Measurements from ENCODE around the gene SAMD4B.

Gene SAMD4B

GRCh38 chr19:39412100-39412866 is 70.1 kb downstream of the SAMD4B start, which contains the start of gene PLEKHG2:
Gene PLEKHG2, plus strand, starts transcription at chr19:39412669. Its CDS starts 1,418 bp downstream, at chr19:39414087.
- Histone ChIP-seq H3K27me3 (ENCODE audit: control insufficient read depth, insufficient read depth, low read length) (no peaks in the 10 kb centered on the region), H3K36me3 (ENCODE audit: control insufficient read depth, insufficient read depth, low read length) (no peaks in the 10 kb centered on the region), H3K79me2 (peaks cover 14% of the 10 kb centered on the region), H2AFZ (peak within 1 kb of the TSS; percentile 65), H3K9ac (no peak within 1 kb of the TSS), H3K4me3 (ENCODE audit: low read depth, low read length) (peak within 1 kb of the TSS; percentile 86), H3K27ac (peak within 1 kb of the TSS; percentile 100), H3K9me3 (ENCODE audit: control insufficient read depth, low read length) (no peaks in the 10 kb centered on the region), H3K4me2 (ENCODE audit: low read length) (peak within 1 kb of the TSS; percentile 95), H3K4me1 (peaks cover 17% of the 10 kb centered on the region)
- TF ChIP-seq CTCF (IDR thresholded peaks at IDR 0.05): no peak

- H3K36me3 ChIP-seq (ENCODE audit: control insufficient read depth, insufficient read depth, low read length): no peaks in the 10 kb centered on the region
- H3K9ac ChIP-seq: no peak overlapping the region
- H3K27ac ChIP-seq: peak overlapping the region; percentile 100
- peak overlapping the region; percentile 95 for H3K4me2 ChIP-seq (ENCODE audit: low read length)
- H3K27me3 ChIP-seq (ENCODE audit: control insufficient read depth, insufficient read depth, low read length): no peaks in the 10 kb centered on the region
- H3K4me1 ChIP-seq: peaks cover 17% of the 10 kb centered on the region
- TF ChIP-seq CTCF (IDR thresholded peaks at IDR 0.05): peak; percentile 78
- peak overlapping the region; percentile 65 for H2AFZ ChIP-seq
- H3K79me2 ChIP-seq: peaks cover 10% of the 10 kb centered on the region
- no peaks in the 10 kb centered on the region for H3K9me3 ChIP-seq (ENCODE audit: control insufficient read depth, low read length)
- peak overlapping the region; percentile 86 for H3K4me3 ChIP-seq (ENCODE audit: low read depth, low read length)
Measured at GRCh38 chr19:39412867-39413271, 70.6 kb downstream of the SAMD4B start.

- Histone ChIP-seq H3K36me3 (ENCODE audit: control insufficient read depth, insufficient read depth, low read length) (no peaks in the 10 kb centered on the region), H3K27me3 (ENCODE audit: control insufficient read depth, insufficient read depth, low read length) (no peaks in the 10 kb centered on the region), H3K9ac (no peak overlapping the region), H2AFZ (peak overlapping the region; percentile 65), H3K79me2 (peaks cover 5% of the 10 kb centered on the region), H3K4me1 (peaks cover 17% of the 10 kb centered on the region), H3K27ac (peak overlapping the region; percentile 100), H3K9me3 (ENCODE audit: control insufficient read depth, low read length) (no peaks in the 10 kb centered on the region), H3K4me3 (ENCODE audit: low read depth, low read length) (peak overlapping the region; percentile 86), H3K4me2 (ENCODE audit: low read length) (peak overlapping the region; percentile 95)
- no peak for TF ChIP-seq CTCF (IDR thresholded peaks at IDR 0.05)
Measured at GRCh38 chr19:39413272-39413910, 71.2 kb downstream of the SAMD4B start.

- H3K4me2 ChIP-seq (ENCODE audit: low read length): peak overlapping the region; percentile 95
- H3K27me3 ChIP-seq (ENCODE audit: control insufficient read depth, insufficient read depth, low read length): no peaks in the 10 kb centered on the region
- no peaks in the 10 kb centered on the region for H3K9me3 ChIP-seq (ENCODE audit: control insufficient read depth, low read length)
- H3K4me3 ChIP-seq (ENCODE audit: low read depth, low read length): peak overlapping the region; percentile 86
- peak overlapping the region; percentile 100 for H3K27ac ChIP-seq
- no peak overlapping the region for H3K9ac ChIP-seq
- TF ChIP-seq CTCF (IDR thresholded peaks at IDR 0.05): no peak
- H3K36me3 ChIP-seq (ENCODE audit: control insufficient read depth, insufficient read depth, low read length): no peaks in the 10 kb centered on the region
- no peaks in the 10 kb centered on the region for H3K79me2 ChIP-seq
- H2AFZ ChIP-seq: no peak overlapping the region
- peaks cover 17% of the 10 kb centered on the region for H3K4me1 ChIP-seq
Measured at GRCh38 chr19:39413911-39414608, 71.8 kb downstream of the SAMD4B start.
